Adrenal gland (tissue), 5 donors: Measurements from ENCODE around the gene CCL8.

Experiments used
- CTCF ChIP-seq, 6 experiments: fragments of 450-650 bp in 4 of 6; fragments of 200-600 bp in 2 of 6; sonication (generic) in 1 of 6; IDR thresholded peaks; 1 replicate in 5 of 6; 2 replicates in 1 of 6; pipeline versions ENCODE4 v1.5.1 to v1.8.0; 2016 to 2021; ENCODE audit warnings: antibody characterized with exemption in 6 of 6, mild to moderate bottlenecking in 2 of 6, moderate library complexity in 1 of 6
- POLR2A ChIP-seq, 2 donors: fragments of 450-650 bp; IDR thresholded peaks; one replicate each; pipeline ENCODE4 v1.6.1; 2017; ENCODE audit warnings: antibody characterized with exemption in 2 of 2, mild to moderate bottlenecking in 2 of 2, moderate library complexity in 1 of 2
- donor health status: DM: no; HTN: no; CAD: no.

- TF ChIP-seq POLR2A (IDR thresholded peaks at IDR 0.05) (no peak), CTCF (IDR thresholded peaks at IDR 0.05) (no peak)
Measured at GRCh38 chr17:34318474-34318873, 761 bp upstream of the CCL8 start.
